Measurements from ENCODE around the gene HS3ST6. TPM values are rescaled to one million over a fixed set of nuclear protein-coding genes. Genes with fewer than 3 reads are reported as not detected.

The HS3ST6 gene
- total RNA-seq, 4 donors from 2014 or later = 1.6 to 9.9 (median 6.3) TPM

DNA sequence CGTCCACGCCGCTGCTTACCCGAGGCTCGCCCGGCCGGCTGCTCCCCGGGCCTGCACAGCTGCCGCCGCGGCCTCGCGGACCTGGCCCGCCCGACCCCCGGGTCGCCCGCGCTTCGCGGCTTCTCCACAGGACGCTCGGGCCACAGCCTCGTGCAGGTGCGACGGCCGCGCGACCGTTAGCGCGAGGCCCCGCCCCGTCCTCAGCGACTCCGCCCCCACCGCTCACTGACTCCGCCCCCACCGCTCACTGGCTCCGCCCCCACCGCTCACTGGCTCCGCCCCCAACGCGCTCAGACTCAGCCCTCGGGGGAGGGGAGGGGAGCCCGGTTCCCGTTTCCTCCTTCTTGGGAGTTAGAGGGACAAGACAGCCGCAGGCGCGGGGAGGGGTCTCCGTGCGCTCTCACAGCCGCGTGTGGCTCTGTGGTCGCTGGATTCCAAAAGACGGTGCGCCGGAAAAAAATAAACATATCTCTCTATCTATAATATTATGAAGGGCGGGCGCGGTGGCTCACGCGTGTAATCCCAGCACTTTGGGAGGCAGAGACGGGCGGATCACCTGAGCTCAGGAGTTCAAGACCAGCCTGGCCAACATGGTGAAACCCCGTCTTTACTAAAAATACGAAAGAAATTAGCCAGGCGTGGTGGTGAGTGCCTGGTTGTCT lies 46.1 kb downstream of the HS3ST6 start, which contains the start of gene MEIOB:
MEIOB (minus strand) TSS at position 191 of the 662 bp plus-strand sequence. CDS start 3,989 bp downstream, outside the sequence.
- intact Hi-C loops (cut with DNase I) = loop anchor here (5.0 kb wide), 1 partner anchor 55 kb away; no protein-coding TSS in a partner anchor
- TF ChIP-seq, protein P1, sequence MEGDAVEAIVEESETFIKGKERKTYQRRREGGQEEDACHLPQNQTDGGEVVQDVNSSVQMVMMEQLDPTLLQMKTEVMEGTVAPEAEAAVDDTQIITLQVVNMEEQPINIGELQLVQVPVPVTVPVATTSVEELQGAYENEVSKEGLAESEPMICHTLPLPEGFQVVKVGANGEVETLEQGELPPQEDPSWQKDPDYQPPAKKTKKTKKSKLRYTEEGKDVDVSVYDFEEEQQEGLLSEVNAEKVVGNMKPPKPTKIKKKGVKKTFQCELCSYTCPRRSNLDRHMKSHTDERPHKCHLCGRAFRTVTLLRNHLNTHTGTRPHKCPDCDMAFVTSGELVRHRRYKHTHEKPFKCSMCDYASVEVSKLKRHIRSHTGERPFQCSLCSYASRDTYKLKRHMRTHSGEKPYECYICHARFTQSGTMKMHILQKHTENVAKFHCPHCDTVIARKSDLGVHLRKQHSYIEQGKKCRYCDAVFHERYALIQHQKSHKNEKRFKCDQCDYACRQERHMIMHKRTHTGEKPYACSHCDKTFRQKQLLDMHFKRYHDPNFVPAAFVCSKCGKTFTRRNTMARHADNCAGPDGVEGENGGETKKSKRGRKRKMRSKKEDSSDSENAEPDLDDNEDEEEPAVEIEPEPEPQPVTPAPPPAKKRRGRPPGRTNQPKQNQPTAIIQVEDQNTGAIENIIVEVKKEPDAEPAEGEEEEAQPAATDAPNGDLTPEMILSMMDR (IDR thresholded peaks at IDR 0.05) = no peak
- TF ChIP-seq POLR2A (IDR thresholded peaks at IDR 0.05) = no peak
- WGBS, 2 donors = 24 to 25% methylated on average over 12 to 20 of the region's 68 CpGs
- DNase-seq = no peak
- no peak within 1 kb of the TSS for H3K27ac ChIP-seq
- H3K4me1 ChIP-seq = peaks cover 0 to 18% (median 3%) of the 10 kb centered on the region in 3 donors
- H3K27me3 ChIP-seq = peaks cover 0 to 51% (median 3%) of the 10 kb centered on the region in 4 donors
- H3K36me3 ChIP-seq = no peaks in the 10 kb centered on the region
- peak within 1 kb of the TSS in 2 of 4 donors; percentile 5 to 40 for H3K4me3 ChIP-seq
- H3K9me3 ChIP-seq = no peaks in the 10 kb centered on the region

DNA sequence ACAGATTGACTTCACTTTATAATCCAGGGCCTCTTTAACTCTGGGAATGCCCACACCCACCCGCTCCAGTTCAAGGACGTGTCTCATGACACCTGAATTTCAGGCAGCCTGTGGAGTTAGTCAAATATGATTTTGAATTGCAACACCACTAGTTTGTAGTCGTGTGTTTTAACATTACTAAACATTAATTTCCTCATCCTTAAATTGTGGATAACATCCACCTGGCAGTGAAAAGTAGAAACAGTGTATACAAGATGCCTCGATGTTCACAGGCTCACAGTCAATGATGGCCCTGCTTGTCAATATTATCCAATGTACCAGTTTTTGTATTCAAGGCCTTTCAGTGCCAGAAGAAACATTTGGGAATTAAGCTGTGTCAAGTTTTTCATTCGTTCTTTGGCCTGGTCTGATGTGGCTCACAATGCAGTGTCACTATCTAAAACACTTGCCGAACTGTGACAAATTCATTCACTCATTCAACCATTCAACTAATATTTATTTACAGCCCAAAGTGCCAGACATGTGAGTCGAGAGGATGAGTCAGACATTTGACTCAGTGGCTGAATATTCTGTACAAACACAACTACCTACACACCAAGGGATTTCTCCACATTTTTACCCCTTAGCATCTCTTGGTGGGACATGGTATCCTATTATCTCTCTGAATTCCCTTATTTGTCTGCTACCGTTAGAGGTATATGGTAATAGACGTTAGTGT lies 47.7 kb downstream of the HS3ST6 start:
- Histone ChIP-seq H3K27me3 (peaks cover 0 to 42% (median 3%) of the 10 kb centered on the region in 4 donors), H3K27ac (peak overlapping the region in 3 of 4 donors; percentile 28 to 68 (median 61)), H3K36me3 (no peaks in the 10 kb centered on the region), H3K4me1 (peaks cover 0 to 18% (median 3%) of the 10 kb centered on the region in 3 donors), H3K9me3 (no peaks in the 10 kb centered on the region), H3K4me3 (no peak overlapping the region)
- intact Hi-C loops (cut with DNase I) = loop anchor here (5.0 kb wide), 1 partner anchor 57 kb away; no protein-coding TSS in a partner anchor
- no peak for TF ChIP-seq POLR2A (IDR thresholded peaks at IDR 0.05)
- TF ChIP-seq, protein P1 (IDR thresholded peaks at IDR 0.05) = no peak
- DNase-seq = no peak
- 28 to 33% methylated on average over 9 of the region's 9 CpGs for WGBS, 2 donors

DNA sequence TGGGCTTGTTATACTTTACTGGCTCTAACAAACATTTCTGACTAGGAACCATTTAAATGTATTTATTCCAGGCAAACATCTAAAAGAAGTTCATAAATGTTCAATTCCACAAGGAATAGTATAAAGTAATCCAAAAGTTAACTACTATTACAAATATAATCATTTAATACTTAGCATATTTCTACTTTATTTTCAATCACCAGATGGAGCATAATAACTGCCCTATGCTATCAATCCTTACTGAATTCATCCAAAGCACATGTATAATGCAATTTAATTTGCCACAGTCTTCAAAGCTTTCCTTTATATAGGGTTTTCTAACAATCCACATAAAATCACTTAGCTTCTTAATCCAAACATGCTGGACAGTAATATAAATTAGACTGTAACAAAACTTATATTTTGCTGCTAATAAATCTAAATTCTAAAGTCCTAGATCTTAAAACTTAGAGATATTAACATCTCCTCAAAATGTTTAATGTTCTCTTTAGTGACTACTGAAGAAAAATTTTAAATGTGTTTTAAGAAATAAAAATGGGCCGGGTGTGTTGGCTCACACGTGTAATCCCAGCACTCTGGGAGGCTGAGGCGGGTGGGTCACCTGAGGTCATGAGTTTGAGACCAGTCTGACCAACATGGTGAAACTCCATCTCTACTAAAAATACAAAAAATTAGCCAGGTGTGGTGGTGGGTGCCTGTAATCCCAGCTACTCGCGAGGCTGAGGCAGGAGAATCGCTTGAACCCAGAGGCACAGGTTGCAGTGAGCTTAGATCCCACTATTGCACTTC lies 52.1 kb downstream of the HS3ST6 start:
- Histone ChIP-seq H3K9me3 (no peaks in the 10 kb centered on the region), H3K27me3 (peaks cover 0 to 37% (median 0%) of the 10 kb centered on the region in 4 donors), H3K36me3 (no peaks in the 10 kb centered on the region), H3K4me1 (peaks cover 0 to 10% (median 0%) of the 10 kb centered on the region in 3 donors), H3K4me3 (no peak overlapping the region), H3K27ac (no peak overlapping the region)
- 66 to 75% methylated on average over 6 of the region's 6 CpGs for WGBS, 2 donors
- DNase-seq = no peak
- intact Hi-C loops (cut with DNase I) = no loop called here
- TF ChIP-seq POLR2A (IDR thresholded peaks at IDR 0.05) = no peak
- TF ChIP-seq, protein P1 (IDR thresholded peaks at IDR 0.05) = no peak

DNA sequence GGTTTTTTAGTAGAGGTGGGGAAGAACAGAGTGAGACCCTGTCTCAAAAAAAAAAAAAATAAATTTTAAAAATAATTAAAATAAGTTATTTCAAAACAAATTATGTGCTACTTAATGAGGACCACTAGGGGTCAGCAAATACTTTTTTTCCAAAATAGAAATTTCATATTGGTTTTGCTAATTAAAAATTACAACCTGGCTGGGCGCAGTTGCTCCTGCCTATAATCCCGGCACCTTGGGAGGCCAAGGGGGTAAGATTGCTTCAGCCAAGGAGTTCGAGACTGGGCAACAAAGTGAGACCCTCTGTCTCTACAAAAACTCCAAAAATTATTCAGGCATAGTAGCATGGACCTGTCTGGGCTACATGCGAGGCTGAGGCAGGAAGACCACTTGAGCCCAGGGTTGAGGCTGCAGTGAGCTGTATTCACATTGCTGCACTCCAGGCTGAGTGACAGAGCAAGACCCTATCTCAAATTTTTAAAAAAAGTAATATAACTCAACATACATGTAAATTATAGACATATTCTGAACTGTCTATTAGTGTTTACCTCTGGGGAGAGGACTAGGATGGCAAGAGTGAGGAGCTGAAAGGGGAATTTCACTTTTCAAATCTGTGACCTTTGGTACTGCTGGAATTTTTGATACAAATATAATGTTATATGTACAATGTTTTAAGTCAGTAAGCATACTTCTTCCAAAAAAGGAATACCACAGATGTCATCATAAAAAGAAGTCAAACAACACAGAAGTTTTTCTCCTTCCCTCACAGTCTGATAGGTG lies 54.3 kb downstream of the HS3ST6 start:
- no peak for TF ChIP-seq POLR2A (IDR thresholded peaks at IDR 0.05)
- TF ChIP-seq, protein P1 (IDR thresholded peaks at IDR 0.05) = peak; percentile 20 to 60 (median 50)
- H3K36me3 ChIP-seq = no peaks in the 10 kb centered on the region
- peaks cover 0 to 11% (median 0%) of the 10 kb centered on the region in 3 donors for H3K4me1 ChIP-seq
- WGBS, 2 donors = 6 to 13% methylated on average over 4 of the region's 4 CpGs
- no peak overlapping the region for H3K27ac ChIP-seq
- H3K4me3 ChIP-seq = no peak overlapping the region
- intact Hi-C loops (cut with DNase I) = loop anchor here (5.0 kb wide), 1 partner anchor 58 kb away; no protein-coding TSS in a partner anchor
- no peaks in the 10 kb centered on the region for H3K9me3 ChIP-seq
- DNase-seq = no peak
- H3K27me3 ChIP-seq = peaks cover 0 to 52% (median 0%) of the 10 kb centered on the region in 4 donors

Data from esophagus squamous epithelium (tissue), 5 donors.